BE2C (cell line): Measurements from ENCODE around the gene INHBC.

Experiments
- DNase-seq: peaks from one replicate; pipeline ENCODE4 v3.0.0-alpha.2; 2020
- H3K27me3 ChIP-seq: fragments of 250-450 bp; sonication (Bioruptor Pico); 2 replicates; pipeline ENCODE4 v1.5.1; 2020; ENCODE audit warnings: mild to moderate bottlenecking
- H3K36me3 ChIP-seq: fragments of 250-450 bp; sonication (Bioruptor Pico); 2 replicates; pipeline ENCODE4 v1.5.1; 2020; ENCODE audit warnings: mild to moderate bottlenecking
- H3K4me1 ChIP-seq: fragments of 250-450 bp; sonication (Bioruptor Pico); 2 replicates; pipeline ENCODE4 v1.5.1; 2020
- H3K4me3 ChIP-seq: 2 replicates; pipeline ENCODE4 v1.5.1; 2011; ENCODE audit warnings: low read depth, low read length
- H3K9me3 ChIP-seq: fragments of 250-450 bp; sonication (Bioruptor Pico); 2 replicates; pipeline ENCODE4 v1.5.1; 2020
- CTCF ChIP-seq: IDR thresholded peaks from 2 replicates; pipeline ENCODE4 v1.5.1; 2012; ENCODE audit warnings: mild to moderate bottlenecking, low read depth, low read length

INHBC gene

GRCh38 chr12:57476993-57477709 is 42.6 kb downstream of the INHBC start:
- Histone ChIP-seq H3K9me3 (no peaks in the 10 kb centered on the region; the same call in 1 of the 2 replicates), H3K27me3 (peaks cover 98% of the 10 kb centered on the region), H3K4me1 (no peaks in the 10 kb centered on the region), H3K4me3 (no peak overlapping the region), H3K36me3 (no peaks in the 10 kb centered on the region)
- TF ChIP-seq CTCF: no peak
- DNase-seq: no peak

DNA sequence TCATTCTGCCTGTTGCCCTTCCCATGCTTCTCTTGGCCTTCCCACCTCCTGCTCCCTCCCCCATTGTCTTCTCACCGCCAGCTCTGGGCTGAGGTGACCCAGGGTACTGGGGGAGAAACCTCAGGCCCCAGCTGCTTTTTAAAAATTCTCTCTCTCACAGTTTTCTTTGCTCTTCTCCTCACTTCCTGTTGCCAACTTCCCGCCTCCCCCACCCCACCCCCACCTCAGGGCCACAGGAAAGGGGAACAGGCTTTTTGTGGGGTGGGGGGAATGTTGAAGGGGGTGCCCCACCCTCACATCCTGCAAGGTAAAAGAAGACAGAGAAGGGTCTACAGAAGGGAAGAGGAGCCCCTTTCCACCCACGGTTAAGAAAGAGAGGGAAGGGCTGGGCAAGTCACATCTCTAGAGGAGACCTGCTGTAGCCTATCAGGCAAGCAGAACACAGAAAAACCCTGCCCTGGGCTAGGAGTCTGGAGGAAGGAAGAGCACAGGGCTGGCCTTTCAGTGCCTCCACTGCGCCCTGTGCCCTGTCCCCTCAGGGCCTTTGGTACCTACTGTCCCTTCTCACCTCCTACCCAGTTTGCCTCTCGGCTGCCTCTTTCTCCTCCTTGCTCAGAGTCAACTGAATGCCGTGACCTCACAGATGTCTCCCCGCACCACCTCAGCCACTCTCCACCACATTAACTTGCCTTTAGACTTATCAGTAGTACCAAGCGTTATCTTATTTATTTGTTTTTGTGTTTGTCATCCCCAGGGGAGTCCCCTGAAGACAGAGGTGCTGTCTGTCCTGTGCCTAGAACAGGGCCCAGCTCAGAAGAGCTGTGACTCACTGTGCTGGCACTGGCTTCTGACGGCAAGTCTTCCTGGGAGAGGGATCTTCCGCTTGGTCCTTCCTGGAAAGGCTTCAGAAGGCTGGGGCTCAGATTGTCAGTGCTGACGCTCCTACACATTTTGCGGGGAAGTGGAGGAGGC is 43.4 kb downstream of the INHBC start:
- Histone ChIP-seq H3K27me3 (peaks cover 96% of the 10 kb centered on the region), H3K9me3 (no peaks in the 10 kb centered on the region; the same call in 1 of the 2 replicates), H3K4me3 (no peak overlapping the region), H3K36me3 (no peaks in the 10 kb centered on the region), H3K4me1 (no peaks in the 10 kb centered on the region)
- TF ChIP-seq CTCF: no peak
- DNase-seq: no peak

- DNase-seq: no peak
- Histone ChIP-seq H3K4me3 (no peak overlapping the region), H3K36me3 (no peaks in the 10 kb centered on the region), H3K27me3 (peaks cover 91% of the 10 kb centered on the region), H3K4me1 (no peaks in the 10 kb centered on the region), H3K9me3 (no peaks in the 10 kb centered on the region; the same call in 1 of the 2 replicates)
- no peak for TF ChIP-seq CTCF
Observed at GRCh38 chr12:57479043-57479375, 44.4 kb downstream of the INHBC start.

DNA sequence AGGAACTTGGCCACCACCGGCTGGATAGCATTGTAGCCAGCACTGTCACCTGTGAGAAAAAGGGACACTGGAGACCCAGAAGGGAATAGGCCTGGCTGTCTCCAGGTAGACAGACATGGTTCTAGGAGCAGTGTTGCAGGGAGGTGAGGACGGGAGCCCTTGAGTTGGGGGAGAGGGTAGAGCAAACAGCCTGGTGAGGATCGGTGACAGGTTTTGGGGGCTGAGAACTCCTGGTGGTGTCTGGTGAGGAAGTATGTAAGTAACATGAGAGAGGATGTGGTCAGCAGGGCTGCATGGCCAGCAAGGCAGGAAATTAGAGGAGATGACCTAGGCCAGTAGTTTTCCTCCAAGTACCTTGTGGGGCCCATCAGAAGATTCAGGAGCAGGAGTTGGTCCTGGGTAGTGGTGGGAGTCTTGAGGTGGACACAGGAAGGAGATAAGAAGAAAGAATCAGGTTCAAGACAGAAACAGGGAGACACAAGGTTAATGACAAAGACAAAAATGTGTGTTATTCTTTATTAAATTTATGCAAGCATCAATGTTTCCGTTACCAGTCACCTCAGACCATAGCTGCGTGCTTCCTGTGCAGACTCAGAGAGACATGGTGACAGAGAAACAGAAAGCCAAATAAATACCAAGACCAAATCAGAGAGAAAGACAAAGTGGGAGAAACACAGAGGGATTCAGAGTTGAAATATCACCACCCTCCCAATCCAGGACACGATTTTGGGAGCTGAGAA is 45.0 kb downstream of the INHBC start, which contains the start of gene ARHGAP9:
ARHGAP9 (minus strand) TSS at position 491 of the 740 bp plus-strand sequence; CDS start at position 31, 460 bp downstream.
- H3K4me1 ChIP-seq: no peaks in the 10 kb centered on the region
- H3K4me3 ChIP-seq: no peak within 1 kb of the TSS
- no peak for DNase-seq
- H3K27me3 ChIP-seq: peaks cover 85% of the 10 kb centered on the region
- H3K9me3 ChIP-seq: no peaks in the 10 kb centered on the region; the same call in 1 of the 2 replicates
- no peak for TF ChIP-seq CTCF
- H3K36me3 ChIP-seq: no peaks in the 10 kb centered on the region

GRCh38 chr12:57481671-57482070 is 47.1 kb downstream of the INHBC start:
- no peaks in the 10 kb centered on the region for H3K4me1 ChIP-seq
- DNase-seq: no peak
- no peak overlapping the region for H3K4me3 ChIP-seq
- no peaks in the 10 kb centered on the region; the same call in 1 of the 2 replicates for H3K9me3 ChIP-seq
- TF ChIP-seq CTCF: no peak
- H3K27me3 ChIP-seq: peaks cover 64% of the 10 kb centered on the region
- no peaks in the 10 kb centered on the region for H3K36me3 ChIP-seq
